Adrenal gland (tissue), 19 donors: Measurements from ENCODE around the gene MAGEC3. TPM values are rescaled to one million over a fixed set of nuclear protein-coding genes. Genes with fewer than 3 reads are reported as not detected.

ENCODE experiments used
- DNase-seq, 7 donors: peaks; one replicate each; pipeline ENCODE4 v3.0.0-alpha.2; 2019 to 2020
- H3K27ac ChIP-seq, 5 donors: fragments of 200-600 bp; sonication (generic) in 4 of 5; 1 replicate in 3 of 5; 2 replicates in 2 of 5; pipeline versions ENCODE4 v1.5.1 to v1.8.0; 2016 to 2020; ENCODE audit warnings: mild to moderate bottlenecking in 1 of 5
- H3K27me3 ChIP-seq: fragments of 200-600 bp; 2 replicates; pipeline ENCODE4 v1.8.0; 2021
- H3K36me3 ChIP-seq, 2 donors: fragments of 200-600 bp; replicated peaks in 1 of 2; 1 replicate in 1 of 2; 2 replicates in 1 of 2; pipeline versions ENCODE4 v1.5.1 to v1.8.0; 2018 to 2022
- H3K4me1 ChIP-seq, 2 donors: fragments of 200-600 bp; replicated peaks in 1 of 2; 1 replicate in 1 of 2; 2 replicates in 1 of 2; pipeline versions ENCODE4 v1.5.1 to v1.8.0; 2018 to 2021
- H3K4me3 ChIP-seq, 4 donors: fragments of 200-600 bp; sonication (generic) in 3 of 4; one replicate each; pipeline ENCODE4 v1.5.1; 2016 to 2018
- H3K9me3 ChIP-seq, 3 donors: fragments of 200-600 bp; sonication (generic) in 1 of 3; replicated peaks in 1 of 3; 1 replicate in 2 of 3; 2 replicates in 1 of 3; pipeline versions ENCODE4 v1.5.1 to v1.8.0; 2016 to 2021
- CTCF ChIP-seq, 6 experiments: fragments of 450-650 bp in 4 of 6; fragments of 200-600 bp in 2 of 6; sonication (generic) in 1 of 6; IDR thresholded peaks; 1 replicate in 5 of 6; 2 replicates in 1 of 6; pipeline versions ENCODE4 v1.5.1 to v1.8.0; 2016 to 2021; ENCODE audit warnings: antibody characterized with exemption in 6 of 6, mild to moderate bottlenecking in 2 of 6, moderate library complexity in 1 of 6
- POLR2A ChIP-seq, 2 donors: fragments of 450-650 bp; IDR thresholded peaks; one replicate each; pipeline ENCODE4 v1.6.1; 2017; ENCODE audit warnings: antibody characterized with exemption in 2 of 2, mild to moderate bottlenecking in 2 of 2, moderate library complexity in 1 of 2
- WGBS, 4 donors: extraction: QIAGEN DNeasy Blood & Tissue Kit in 2 of 4; methylation state at CpG; one replicate each; pipeline versions ENCODE4 v1.1.5 to v1.1.7; 2013 to 2017; 5-methylcytosine and 5-hydroxymethylcytosine counted together
- intact Hi-C, 2 donors: fragments of 100-400 bp; cut with DNase I; formaldehyde crosslinking; loops; one replicate each; pipeline versions ENCODE4 v1.14.1 to v1.15.0; 2022 to 2023
- long read RNA-seq, 10 donors: library from polyadenylated mRNA in 3 of 10; unstranded in 2 of 10; stranded (forward) in 1 of 10; transcript quantifications; one replicate each; pipeline ENCODE4 v2.0.0 and lab custom pipeline, GENCODE V29; 2021 to 2026
- polyA plus RNA-seq, 3 donors: library from polyadenylated mRNA; stranded (reverse); fragments of 200-250 nt in 2 of 3; fragments of 350-450 nt in 1 of 3; fragmentation: Illumina TruSeq in 1 of 3; extraction: RNeasy Lipid Tissue Mini Kit (QIAGEN cat#74804) in 1 of 3; gene quantifications; one replicate each; pipeline ENCODE4 v1.2.3, GENCODE V29; 2013 to 2014
- total RNA-seq, 9 donors: library from RNA; depleted of rRNA in 4 of 9; stranded (reverse); fragments of >200 nt in 4 of 9; fragments of 120-200 nt in 1 of 9; fragmentation: NEBNext Ultra II Directional in 1 of 9; extraction: Animal tissue kit (Norgen Biotek cat#: 25700) in 1 of 9; gene quantifications; one replicate each; pipeline versions ENCODE4 v1.1.0 to v1.2.4, GENCODE V29; 2013 to 2023
- donor health status: healthy with polysubstance abuse.
- donor health status: Bipolar disorder and iron deficiency.
- donor health status: DM: yes; HTN: yes; CAD: no.
- donor health status: DM: no; HTN: no; CAD: no.
- donor health status: DM: no; HTN: no; CAD: no.
- donor health status: DM: yes; HTN: yes; CAD: no.

The MAGEC3 gene
- not detected for total RNA-seq
- under 1 TPM in 2 of 3 donors, not detected in 1; 0.13 to 0.48 TPM for polyA plus RNA-seq
- long read RNA-seq, donor 1 = 0 reads
- long read RNA-seq, donor 2 = 0 reads
- long read RNA-seq, donor 3 = 0 reads
- long read RNA-seq, donor 4 = 0 reads
- long read RNA-seq, donor 5 = 0 reads
- long read RNA-seq, donor 6 = 0 reads
- long read RNA-seq, donor 7 = 0 reads
- long read RNA-seq, donor 8 = 0 reads
- long read RNA-seq, donor 9 = 0 reads
- long read RNA-seq, donor 10 = 0 reads

- H3K27me3 ChIP-seq = no peaks in the 10 kb centered on the region
- no peaks in the 10 kb centered on the region for H3K36me3 ChIP-seq
- TF ChIP-seq CTCF (IDR thresholded peaks at IDR 0.05) (no peak), POLR2A (IDR thresholded peaks at IDR 0.05) (no peak)
- no peak within 1 kb of the TSS for H3K4me3 ChIP-seq
- no peak within 1 kb of the TSS for H3K27ac ChIP-seq
- no peak for DNase-seq
- intact Hi-C loops = no loop called here
- H3K9me3 ChIP-seq = no peaks in the 10 kb centered on the region
- 73 to 88% (median 81%) methylated on average over 2 of the region's 2 CpGs for WGBS, 4 donors
- H3K4me1 ChIP-seq = no peaks in the 10 kb centered on the region
Observed at GRCh38 chrX:141838016-141838415, at the start of gene MAGEC3. Gene MAGEC3, plus strand, starts transcription at chrX:141838316. Its CDS starts 0 bp downstream, at chrX:141838316.

- H3K36me3 ChIP-seq = no peaks in the 10 kb centered on the region
- H3K27me3 ChIP-seq = no peaks in the 10 kb centered on the region
- H3K27ac ChIP-seq = no peak overlapping the region
- intact Hi-C loops = no loop called here
- WGBS, 4 donors = 85 to 90% (median 87%) methylated on average over 2 of the region's 2 CpGs
- TF ChIP-seq CTCF (IDR thresholded peaks at IDR 0.05) (no peak), POLR2A (IDR thresholded peaks at IDR 0.05) (no peak)
- no peaks in the 10 kb centered on the region for H3K9me3 ChIP-seq
- no peaks in the 10 kb centered on the region for H3K4me1 ChIP-seq
- no peak overlapping the region for H3K4me3 ChIP-seq
- no peak for DNase-seq
Observed at GRCh38 chrX:141791856-141792255, 46.3 kb upstream of the MAGEC3 start.

GRCh38 chrX:141811438-141811837, 26.7 kb upstream of the MAGEC3 start:
- Histone ChIP-seq H3K27me3 (no peaks in the 10 kb centered on the region), H3K4me3 (no peak overlapping the region), H3K36me3 (no peaks in the 10 kb centered on the region), H3K4me1 (no peaks in the 10 kb centered on the region), H3K27ac (no peak overlapping the region), H3K9me3 (no peaks in the 10 kb centered on the region)
- DNase-seq = no peak
- TF ChIP-seq CTCF (IDR thresholded peaks at IDR 0.05) (no peak), POLR2A (IDR thresholded peaks at IDR 0.05) (no peak)
- WGBS, 4 donors = 35 to 60% (median 44%) methylated on average over 1 of the region's 1 CpG
- intact Hi-C loops = no loop called here

GRCh38 chrX:141814213-141814857, 23.8 kb upstream of the MAGEC3 start:
- no peaks in the 10 kb centered on the region for H3K36me3 ChIP-seq
- H3K4me1 ChIP-seq = no peaks in the 10 kb centered on the region
- 32 to 69% (median 48%) methylated on average over 1 to 2 of the region's 2 CpGs for WGBS, 4 donors
- H3K27ac ChIP-seq = no peak overlapping the region
- TF ChIP-seq CTCF (IDR thresholded peaks at IDR 0.05) = no peak
- TF ChIP-seq POLR2A (IDR thresholded peaks at IDR 0.05) = no peak
- intact Hi-C loops = no loop called here
- H3K4me3 ChIP-seq = no peak overlapping the region
- H3K9me3 ChIP-seq = no peaks in the 10 kb centered on the region
- DNase-seq = no peak
- no peaks in the 10 kb centered on the region for H3K27me3 ChIP-seq
